HEK293 (cell line): ENCODE results near the gene CAD.

Source experiments
- CTCF ChIA-PET: fragments of 350-600 bp; formaldehyde crosslinking; extraction: SDS; loops from one replicate; lab custom pipeline; 2021; ENCODE audit warnings: antibody characterized with exemption; lab: Yijun Ruan, JAX
- POLR2A ChIA-PET: fragments of 300-600 bp; formaldehyde crosslinking; extraction: SDS; loops from one replicate; lab custom pipeline; 2020; ENCODE audit warnings: antibody characterized with exemption, inconsistent platforms; lab: Yijun Ruan, JAX
- H3K27ac ChIP-seq: fragments of 200-500 bp; sonication (Bioruptor generic); 2 replicates; pipeline ENCODE4 v1.5.1; 2014; ENCODE audit warnings: low read depth, low read length, control low read depth, inconsistent platforms; ENCODE audit errors: extremely low read depth
- H3K36me3 ChIP-seq, 2 experiments: fragments of 200-500 bp in 1 of 2; sonication (Bioruptor generic) in 1 of 2; 1 replicate in 1 of 2; 2 replicates in 1 of 2; pipeline ENCODE4 v1.5.1; 2014 to 2017; ENCODE audit warnings: inconsistent platforms in 2 of 2, low read length in 2 of 2; ENCODE audit not compliant: control insufficient read depth in 2 of 2, insufficient read depth in 1 of 2
- H3K4me1 ChIP-seq: fragments of 200-500 bp; sonication (Bioruptor generic); 2 replicates; pipeline ENCODE4 v1.5.1; 2014; ENCODE audit warnings: mild to moderate bottlenecking, low read length, inconsistent platforms; ENCODE audit not compliant: control insufficient read depth, insufficient read depth
- H3K4me3 ChIP-seq: 2 replicates; pipeline ENCODE4 v1.5.1; 2011; ENCODE audit warnings: low read depth, mild to moderate bottlenecking, control low read depth, low read length, moderate library complexity
- H3K9me3 ChIP-seq: fragments of 200-500 bp; sonication (Bioruptor generic); 2 replicates; pipeline ENCODE4 v1.5.1; 2014; ENCODE audit warnings: low read depth, low read length, inconsistent platforms; ENCODE audit not compliant: control insufficient read depth, insufficient read depth
- BCL6B ChIP-seq: fragments of 450-650 bp; formaldehyde crosslinking; IDR thresholded peaks from 2 replicates; pipeline ENCODE4 v1.5.1; 2017; ENCODE audit warnings: missing biosample characterization, missing genetic modification characterization
- EGR2 ChIP-seq: fragments of 450-650 bp; formaldehyde crosslinking; IDR thresholded peaks from 2 replicates; pipeline ENCODE4 v1.5.1; 2016; ENCODE audit warnings: low read depth, missing biosample characterization, missing genetic modification characterization
- HIC1 ChIP-seq: fragments of 450-650 bp; formaldehyde crosslinking; IDR thresholded peaks from 2 replicates; pipeline ENCODE4 v1.5.1; 2016; ENCODE audit warnings: missing biosample characterization, missing genetic modification characterization
- KLF1 ChIP-seq: fragments of 450-650 bp; formaldehyde crosslinking; IDR thresholded peaks from 2 replicates; pipeline ENCODE4 v1.5.1; 2016; ENCODE audit warnings: missing biosample characterization, missing genetic modification characterization
- OSR2 ChIP-seq: fragments of 450-650 bp; formaldehyde crosslinking; IDR thresholded peaks from 2 replicates; pipeline ENCODE4 v1.5.1; 2016; ENCODE audit warnings: missing biosample characterization, missing genetic modification characterization
- PRDM1 ChIP-seq: fragments of 450-650 bp; formaldehyde crosslinking; IDR thresholded peaks from 2 replicates; pipeline ENCODE4; 2016; ENCODE audit warnings: missing biosample characterization, missing genetic modification characterization
- WT1 ChIP-seq: fragments of 450-650 bp; formaldehyde crosslinking; IDR thresholded peaks from 2 replicates; pipeline ENCODE4 v1.5.1; 2016; ENCODE audit warnings: missing biosample characterization, missing genetic modification characterization
- ZBTB11 ChIP-seq: fragments of 450-650 bp; formaldehyde crosslinking; conservative IDR thresholded peaks from 2 replicates; pipeline ENCODE4 v1.5.1; 2016; ENCODE audit warnings: low read depth, missing biosample characterization, missing genetic modification characterization
- ZNF114 ChIP-seq: fragments of 450-650 bp; formaldehyde crosslinking; IDR thresholded peaks from 2 replicates; pipeline ENCODE4 v1.5.0; 2017; ENCODE audit warnings: missing biosample characterization, missing genetic modification characterization
- ZNF140 ChIP-seq: fragments of 450-650 bp; formaldehyde crosslinking; IDR thresholded peaks from 2 replicates; pipeline ENCODE4 v1.5.1; 2016; ENCODE audit warnings: missing biosample characterization, missing genetic modification characterization
- ZNF169 ChIP-seq: fragments of 450-650 bp; formaldehyde crosslinking; IDR thresholded peaks from 2 replicates; pipeline ENCODE4 v1.5.1; 2016; ENCODE audit warnings: missing biosample characterization, missing genetic modification characterization
- ZNF223 ChIP-seq: fragments of 450-650 bp; formaldehyde crosslinking; IDR thresholded peaks from 2 replicates; pipeline ENCODE4 v1.5.1; 2016; ENCODE audit warnings: missing biosample characterization, missing genetic modification characterization
- ZNF423 ChIP-seq: fragments of 450-650 bp; formaldehyde crosslinking; IDR thresholded peaks from 2 replicates; pipeline ENCODE4 v1.5.1; 2016; ENCODE audit warnings: missing biosample characterization, missing genetic modification characterization
- ZNF621 ChIP-seq: fragments of 450-650 bp; formaldehyde crosslinking; IDR thresholded peaks from 2 replicates; pipeline ENCODE4 v1.5.1; 2017; ENCODE audit warnings: missing biosample characterization, missing genetic modification characterization
- ZNF654 ChIP-seq: fragments of 450-650 bp; formaldehyde crosslinking; IDR thresholded peaks from 2 replicates; pipeline ENCODE4 v1.5.1; 2016; ENCODE audit warnings: low read depth, missing biosample characterization, missing genetic modification characterization
- ZNF747 ChIP-seq: fragments of 450-650 bp; formaldehyde crosslinking; IDR thresholded peaks from 2 replicates; pipeline ENCODE4 v1.5.1; 2016; ENCODE audit warnings: missing biosample characterization, missing genetic modification characterization
- ZNF776 ChIP-seq: fragments of 450-650 bp; formaldehyde crosslinking; IDR thresholded peaks from 2 replicates; pipeline ENCODE4 v1.5.0; 2017; ENCODE audit warnings: missing biosample characterization, missing genetic modification characterization, borderline replicate concordance
- ZNF830 ChIP-seq: fragments of 450-650 bp; IDR thresholded peaks from 2 replicates; pipeline ENCODE4 v1.5.0; 2018; ENCODE audit warnings: missing biosample characterization, missing genetic modification characterization, low read depth, mild to moderate bottlenecking, moderate library complexity
- ZSCAN16 ChIP-seq: fragments of 450-650 bp; formaldehyde crosslinking; IDR thresholded peaks from 2 replicates; pipeline ENCODE4 v1.5.1; 2016; ENCODE audit warnings: missing biosample characterization, missing genetic modification characterization
- ZSCAN23 ChIP-seq: fragments of 450-650 bp; formaldehyde crosslinking; IDR thresholded peaks from 2 replicates; pipeline ENCODE4 v1.5.1; 2016; ENCODE audit warnings: missing biosample characterization, missing genetic modification characterization
- TF ChIP-seq, protein P1 (sequence below): fragments of 450-650 bp; IDR thresholded peaks from 2 replicates; pipeline ENCODE4 v1.5.1; 2018; ENCODE audit warnings: missing biosample characterization, mild to moderate bottlenecking, missing genetic modification characterization

Gene CAD

GRCh38 chr2:27186613-27187345 is 30.4 kb upstream of the CAD start:
- Histone ChIP-seq H3K36me3 (no peaks in the 10 kb centered on the region), H3K4me3 (no peak overlapping the region), H3K27ac (no peak overlapping the region), H3K9me3 (no peaks in the 10 kb centered on the region), H3K4me1 (peaks cover 4% of the 10 kb centered on the region; the same call in 1 of the 2 replicates)
- ChIA-PET CTCF (interaction anchor here (0.7 to 0.9 kb wide), 2 partner anchors 15 to 17 kb away, joined by 3 to 4 read pairs; no protein-coding TSS in a partner anchor), POLR2A (no interaction called here)
- TF ChIP-seq ZNF423 (no peak), ZNF169 (tag by site-specific recombination) (no peak), OSR2 (tag by site-specific recombination) (no peak), HIC1 (tag by site-specific recombination) (no peak), KLF1 (tag by site-specific recombination) (no peak), ZNF114 (tag by site-specific recombination) (no peak), EGR2 (tag by site-specific recombination) (no peak), ZNF830 (no peak), ZNF140 (tag by site-specific recombination) (no peak), ZNF223 (tag by site-specific recombination) (no peak), ZNF776 (tag by site-specific recombination) (no peak), ZNF747 (no peak)
- TF ChIP-seq, protein P1, sequence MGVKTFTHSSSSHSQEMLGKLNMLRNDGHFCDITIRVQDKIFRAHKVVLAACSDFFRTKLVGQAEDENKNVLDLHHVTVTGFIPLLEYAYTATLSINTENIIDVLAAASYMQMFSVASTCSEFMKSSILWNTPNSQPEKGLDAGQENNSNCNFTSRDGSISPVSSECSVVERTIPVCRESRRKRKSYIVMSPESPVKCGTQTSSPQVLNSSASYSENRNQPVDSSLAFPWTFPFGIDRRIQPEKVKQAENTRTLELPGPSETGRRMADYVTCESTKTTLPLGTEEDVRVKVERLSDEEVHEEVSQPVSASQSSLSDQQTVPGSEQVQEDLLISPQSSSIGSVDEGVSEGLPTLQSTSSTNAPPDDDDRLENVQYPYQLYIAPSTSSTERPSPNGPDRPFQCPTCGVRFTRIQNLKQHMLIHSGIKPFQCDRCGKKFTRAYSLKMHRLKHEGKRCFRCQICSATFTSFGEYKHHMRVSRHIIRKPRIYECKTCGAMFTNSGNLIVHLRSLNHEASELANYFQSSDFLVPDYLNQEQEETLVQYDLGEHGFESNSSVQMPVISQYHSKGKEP: no peak

GRCh38 chr2:27189989-27190388 is 27.2 kb upstream of the CAD start:
- H3K36me3 ChIP-seq: no peaks in the 10 kb centered on the region
- TF ChIP-seq BCL6B (tag by site-specific recombination): no peak
- peak; percentile 91; the same call in 1 of the 2 replicates for TF ChIP-seq ZNF140 (tag by site-specific recombination)
- peaks cover 5% of the 10 kb centered on the region; the same call in 1 of the 2 replicates for H3K4me1 ChIP-seq
- ChIA-PET CTCF (interaction anchor here (0.7 kb wide), 1 partner anchor 1012 kb away, joined by 3 read pairs; no protein-coding TSS in a partner anchor), POLR2A (interaction anchor here (0.6 kb wide), 1 partner anchor 360 kb away, joined by 5 read pairs; no protein-coding TSS in a partner anchor)
- no peak overlapping the region for H3K4me3 ChIP-seq
- no peaks in the 10 kb centered on the region for H3K9me3 ChIP-seq
- H3K27ac ChIP-seq: no peak overlapping the region

DNA sequence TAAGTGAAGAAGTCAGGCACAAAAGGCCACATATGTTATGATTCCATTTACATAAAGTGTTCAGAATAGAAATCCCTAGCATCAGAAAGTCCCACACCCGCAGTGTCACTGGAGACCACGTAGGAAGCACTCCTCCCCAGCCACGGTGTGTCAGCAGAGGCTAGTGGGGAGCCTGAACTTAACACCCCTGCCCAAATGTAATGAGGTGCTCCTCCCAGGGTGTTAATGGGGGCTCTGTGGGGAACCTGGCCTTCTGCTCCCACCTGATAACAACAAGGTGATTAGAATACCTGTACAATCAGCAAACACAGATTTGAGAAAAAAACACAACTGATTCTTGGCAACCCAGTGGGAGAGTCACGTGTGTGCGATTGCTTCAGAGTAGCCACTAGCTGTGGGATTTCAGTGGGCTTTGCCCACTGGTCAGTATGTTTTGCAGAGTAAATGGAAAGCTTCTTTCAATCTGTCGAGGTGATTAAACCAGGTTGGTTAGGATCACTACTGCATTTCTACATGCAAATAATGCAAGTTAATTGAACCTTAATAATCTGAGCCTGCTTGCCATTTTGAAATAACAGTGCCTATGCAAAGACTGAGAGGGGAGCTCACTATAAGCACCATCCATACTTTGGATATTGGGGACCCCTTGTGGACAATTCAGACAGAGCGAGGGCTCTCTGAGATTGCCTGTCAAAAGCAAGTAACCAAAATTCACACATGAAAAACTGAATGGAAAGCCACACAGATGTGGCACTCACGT is 25.9 kb upstream of the CAD start:
- Histone ChIP-seq H3K4me1 (peaks cover 3% of the 10 kb centered on the region; the same call in 1 of the 2 replicates), H3K4me3 (no peak overlapping the region), H3K27ac (no peak overlapping the region), H3K36me3 (no peaks in the 10 kb centered on the region), H3K9me3 (no peaks in the 10 kb centered on the region)
- POLR2A ChIA-PET: interaction anchor here (0.6 kb wide), 1 partner anchor 65 kb away, joined by 4 read pairs; no protein-coding TSS in a partner anchor
- CTCF ChIA-PET: interaction anchor here (0.5 to 2.8 kb wide), 28 partner anchors 8 to 269 kb away, joined by 3 to 42 read pairs (median 3); partner anchors contain the start of gene AGBL5
- TF ChIP-seq ZBTB11 (no peak), ZSCAN16 (tag by site-specific recombination) (no peak), ZNF654 (tag by site-specific recombination) (peak; percentile 46), ZNF621 (tag by site-specific recombination) (no peak), PRDM1 (tag by site-specific recombination) (no peak), WT1 (tag by site-specific recombination) (no peak), ZSCAN23 (tag by site-specific recombination) (no peak)
